Measurements from ENCODE around the gene VPS52. TPM values are rescaled to one million over a fixed set of nuclear protein-coding genes. Genes with fewer than 3 reads are reported as not detected.

The VPS52 gene
- total RNA-seq, 1 donor from 2014 or later: 41.8 TPM

DNA sequence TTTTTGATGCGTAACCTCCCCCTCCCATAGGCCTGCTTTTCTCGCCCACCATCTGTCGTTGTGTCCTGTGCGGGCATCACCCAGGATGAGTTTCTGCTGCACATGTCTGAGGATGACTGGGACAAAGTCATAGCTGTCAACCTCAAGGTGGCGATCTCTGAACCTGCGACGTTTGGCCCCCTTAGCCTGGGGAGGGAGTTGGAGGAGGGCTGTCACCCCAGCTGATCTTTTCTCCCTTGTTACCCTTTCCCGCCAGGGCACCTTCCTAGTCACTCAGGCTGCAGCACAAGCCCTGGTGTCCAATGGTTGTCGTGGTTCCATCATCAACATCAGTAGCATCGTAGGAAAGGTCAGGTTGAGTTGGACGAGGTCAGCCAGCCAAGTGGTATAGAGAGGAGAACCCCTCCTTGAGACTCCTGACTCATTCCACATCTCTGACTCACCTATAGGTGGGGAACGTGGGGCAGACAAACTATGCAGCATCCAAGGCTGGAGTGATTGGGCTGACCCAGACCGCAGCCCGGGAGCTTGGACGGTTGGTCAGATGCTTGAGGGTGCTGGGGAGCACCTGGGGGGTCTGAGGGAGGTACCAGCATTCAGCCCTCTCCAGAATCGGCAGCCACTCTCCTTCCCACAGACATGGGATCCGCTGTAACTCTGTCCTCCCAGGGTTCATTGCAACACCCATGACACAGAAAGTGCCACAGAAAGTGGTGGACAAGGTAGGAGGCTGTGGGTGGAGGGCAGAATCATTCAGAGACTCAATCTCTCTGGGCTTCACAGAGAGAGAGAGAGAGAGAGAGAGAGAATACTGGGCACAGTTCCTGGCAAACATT, 66.3 kb downstream of the VPS52 start:
- H3K4me3 Mint-ChIP-seq (ENCODE audit: unreplicated experiment): peak overlapping the region; percentile 96
- H3K9me3 Mint-ChIP-seq (ENCODE audit: unreplicated experiment): no peaks in the 10 kb centered on the region
- H3K4me1 Mint-ChIP-seq (ENCODE audit: unreplicated experiment): peaks cover 54% of the 10 kb centered on the region
- H3K27ac Mint-ChIP-seq (ENCODE audit: unreplicated experiment): peak overlapping the region; percentile 74
- DNase-seq (ENCODE audit: low spot score): no peak
- peaks cover 46% of the 10 kb centered on the region for H3K36me3 Mint-ChIP-seq (ENCODE audit: low read depth, unreplicated experiment)
- TF ChIP-seq, protein P1, sequence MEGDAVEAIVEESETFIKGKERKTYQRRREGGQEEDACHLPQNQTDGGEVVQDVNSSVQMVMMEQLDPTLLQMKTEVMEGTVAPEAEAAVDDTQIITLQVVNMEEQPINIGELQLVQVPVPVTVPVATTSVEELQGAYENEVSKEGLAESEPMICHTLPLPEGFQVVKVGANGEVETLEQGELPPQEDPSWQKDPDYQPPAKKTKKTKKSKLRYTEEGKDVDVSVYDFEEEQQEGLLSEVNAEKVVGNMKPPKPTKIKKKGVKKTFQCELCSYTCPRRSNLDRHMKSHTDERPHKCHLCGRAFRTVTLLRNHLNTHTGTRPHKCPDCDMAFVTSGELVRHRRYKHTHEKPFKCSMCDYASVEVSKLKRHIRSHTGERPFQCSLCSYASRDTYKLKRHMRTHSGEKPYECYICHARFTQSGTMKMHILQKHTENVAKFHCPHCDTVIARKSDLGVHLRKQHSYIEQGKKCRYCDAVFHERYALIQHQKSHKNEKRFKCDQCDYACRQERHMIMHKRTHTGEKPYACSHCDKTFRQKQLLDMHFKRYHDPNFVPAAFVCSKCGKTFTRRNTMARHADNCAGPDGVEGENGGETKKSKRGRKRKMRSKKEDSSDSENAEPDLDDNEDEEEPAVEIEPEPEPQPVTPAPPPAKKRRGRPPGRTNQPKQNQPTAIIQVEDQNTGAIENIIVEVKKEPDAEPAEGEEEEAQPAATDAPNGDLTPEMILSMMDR (IDR thresholded peaks at IDR 0.05; ENCODE audit: unreplicated experiment): no peak
- peaks cover 24% of the 10 kb centered on the region for H3K27me3 Mint-ChIP-seq (ENCODE audit: unreplicated experiment)

DNA sequence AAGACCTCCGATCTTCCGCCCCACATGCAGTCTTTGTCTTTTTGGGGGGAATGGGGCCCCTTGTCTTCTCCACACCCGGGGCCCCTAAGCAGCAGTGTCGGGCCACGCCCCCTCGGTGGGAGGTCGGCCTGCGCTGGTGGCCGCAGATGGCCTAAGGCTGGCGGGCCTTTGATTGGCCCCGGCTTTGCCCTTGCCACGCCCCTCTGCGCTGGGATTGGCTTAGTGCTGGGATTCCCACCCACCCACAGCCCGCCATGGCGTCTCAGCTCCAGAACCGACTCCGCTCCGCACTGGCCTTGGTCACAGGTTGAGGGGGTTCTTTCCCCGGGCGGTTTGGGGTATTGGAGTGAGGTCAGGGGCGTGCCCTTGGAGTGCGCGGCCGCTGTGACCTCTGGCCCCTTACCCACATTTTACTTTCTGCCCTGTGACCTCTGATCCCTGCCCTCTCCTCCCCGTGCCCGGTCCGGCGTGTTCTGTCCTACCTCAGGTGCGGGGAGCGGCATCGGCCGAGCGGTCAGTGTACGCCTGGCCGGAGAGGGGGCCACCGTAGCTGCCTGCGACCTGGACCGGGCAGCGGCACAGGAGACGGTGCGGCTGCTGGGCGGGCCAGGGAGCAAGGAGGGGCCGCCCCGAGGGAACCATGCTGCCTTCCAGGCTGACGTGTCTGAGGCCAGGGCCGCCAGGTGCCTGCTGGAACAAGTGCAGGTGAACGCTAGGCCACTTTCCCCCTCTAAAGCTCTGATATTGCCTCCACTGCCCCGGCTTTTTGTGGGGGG, 67.1 kb downstream of the VPS52 start, which contains the start of gene HSD17B8:
Gene HSD17B8, plus strand, starts transcription at position 241 of the 776 bp plus-strand sequence. Its CDS starts 14 bp downstream, at position 255.
- H3K9me3 Mint-ChIP-seq (ENCODE audit: unreplicated experiment): no peaks in the 10 kb centered on the region
- H3K27ac Mint-ChIP-seq (ENCODE audit: unreplicated experiment): peak within 1 kb of the TSS; percentile 70
- H3K27me3 Mint-ChIP-seq (ENCODE audit: unreplicated experiment): peaks cover 18% of the 10 kb centered on the region
- DNase-seq (ENCODE audit: low spot score): peak; percentile 93
- peaks cover 56% of the 10 kb centered on the region for H3K4me1 Mint-ChIP-seq (ENCODE audit: unreplicated experiment)
- peaks cover 41% of the 10 kb centered on the region for H3K36me3 Mint-ChIP-seq (ENCODE audit: low read depth, unreplicated experiment)
- TF ChIP-seq, protein P1 (IDR thresholded peaks at IDR 0.05; ENCODE audit: unreplicated experiment): no peak
- H3K4me3 Mint-ChIP-seq (ENCODE audit: unreplicated experiment): peak within 1 kb of the TSS; percentile 100

DNA sequence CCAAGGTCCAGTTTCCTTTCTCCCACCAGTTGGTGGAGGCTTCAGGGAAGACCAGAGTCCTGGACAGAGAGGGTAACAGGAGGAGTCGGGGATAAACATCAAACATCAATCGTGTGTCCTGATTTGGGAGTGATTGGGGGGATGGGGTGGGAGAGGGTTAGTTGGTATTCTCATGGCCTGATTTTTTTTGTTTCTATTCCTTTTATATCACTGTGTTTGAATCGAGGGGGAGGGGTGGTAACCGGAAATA, 67.6 kb downstream of the VPS52 start:
- TF ChIP-seq, protein P1 (IDR thresholded peaks at IDR 0.05; ENCODE audit: unreplicated experiment): no peak
- H3K36me3 Mint-ChIP-seq (ENCODE audit: low read depth, unreplicated experiment): peaks cover 36% of the 10 kb centered on the region
- peak overlapping the region; percentile 61 for H3K27ac Mint-ChIP-seq (ENCODE audit: unreplicated experiment)
- H3K4me1 Mint-ChIP-seq (ENCODE audit: unreplicated experiment): peaks cover 59% of the 10 kb centered on the region
- no peaks in the 10 kb centered on the region for H3K9me3 Mint-ChIP-seq (ENCODE audit: unreplicated experiment)
- H3K27me3 Mint-ChIP-seq (ENCODE audit: unreplicated experiment): peaks cover 18% of the 10 kb centered on the region
- no peak for DNase-seq (ENCODE audit: low spot score)
- peak overlapping the region; percentile 80 for H3K4me3 Mint-ChIP-seq (ENCODE audit: unreplicated experiment)

DNA sequence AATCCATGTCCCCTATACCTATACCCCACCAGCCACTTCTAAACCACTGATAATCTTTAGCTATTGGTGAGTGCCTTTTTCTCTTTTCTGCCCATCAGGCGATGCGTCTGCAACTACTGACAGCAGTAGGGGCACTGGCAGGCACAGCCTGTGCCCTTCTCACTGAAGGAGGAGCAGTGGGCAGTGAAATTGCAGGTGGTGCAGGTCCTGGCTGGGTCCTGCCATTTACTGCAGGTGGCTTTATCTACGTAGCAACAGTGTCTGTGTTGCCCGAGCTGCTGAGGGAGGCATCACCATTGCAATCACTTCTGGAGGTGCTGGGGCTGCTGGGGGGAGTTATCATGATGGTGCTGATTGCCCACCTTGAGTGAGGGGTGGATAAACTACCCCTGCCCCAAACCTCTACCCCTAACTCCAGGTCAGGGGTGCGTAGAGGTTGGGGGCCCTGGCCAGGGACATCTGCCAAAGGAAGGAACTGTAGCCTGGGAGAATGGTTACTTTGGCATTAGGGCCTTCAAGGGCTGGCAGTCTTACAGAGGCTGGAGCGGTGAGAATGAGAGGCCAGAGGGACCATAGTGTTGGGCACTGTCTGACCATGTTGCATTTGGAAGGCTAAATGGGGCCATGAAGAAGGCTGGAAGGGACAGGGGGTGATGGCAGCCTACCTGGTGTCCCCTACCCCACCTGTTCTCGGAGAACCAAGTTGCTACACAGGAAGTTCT, 68.1 kb downstream of the VPS52 start:
- Mint-ChIP-seq H3K27ac (ENCODE audit: unreplicated experiment) (peak overlapping the region; percentile 61), H3K4me3 (ENCODE audit: unreplicated experiment) (peak overlapping the region; percentile 100), H3K4me1 (ENCODE audit: unreplicated experiment) (peaks cover 58% of the 10 kb centered on the region), H3K36me3 (ENCODE audit: low read depth, unreplicated experiment) (peaks cover 32% of the 10 kb centered on the region), H3K27me3 (ENCODE audit: unreplicated experiment) (peaks cover 17% of the 10 kb centered on the region), H3K9me3 (ENCODE audit: unreplicated experiment) (no peaks in the 10 kb centered on the region)
- TF ChIP-seq, protein P1 (IDR thresholded peaks at IDR 0.05; ENCODE audit: unreplicated experiment): no peak
- DNase-seq (ENCODE audit: low spot score): no peak

Data from endothelial cell (in vitro differentiated cells).